Nephron (organoid): ENCODE data around the gene NTPCR.
"Not testable (repeated sequence)": the region's sequence is repeated elsewhere in the genome, so short reads cannot be mapped to it uniquely, and the experiment has no call there.

Experiments used
- H3K27ac Mint-ChIP-seq, 3 experiments: 2 replicates each; pipeline ENCODE4 v1.8.0; 2020; ENCODE audit warnings: mixed read lengths in 3 of 3, mild to moderate bottlenecking in 2 of 3, moderate library complexity in 1 of 3
- H3K27me3 Mint-ChIP-seq: 2 replicates; pipeline ENCODE4 v1.8.0; 2021; ENCODE audit warnings: low read depth, mild to moderate bottlenecking, moderate library complexity, mixed read lengths
- H3K36me3 Mint-ChIP-seq: 2 replicates; pipeline ENCODE4 v1.8.0; 2020; ENCODE audit warnings: low read depth, mixed read lengths
- H3K4me1 Mint-ChIP-seq: 2 replicates; pipeline ENCODE4 v1.8.0; 2020; ENCODE audit warnings: mixed read lengths
- H3K4me3 Mint-ChIP-seq, 3 experiments: 2 replicates each; pipeline ENCODE4 v1.8.0; 2020; ENCODE audit warnings: mild to moderate bottlenecking in 3 of 3, mixed read lengths in 3 of 3, moderate library complexity in 2 of 3
- H3K9me3 Mint-ChIP-seq: 2 replicates; pipeline ENCODE4 v1.8.0; 2020; ENCODE audit warnings: mixed read lengths
- CTCF ChIP-seq, 3 experiments: fragments of 200-600 bp; sonication (generic); IDR thresholded peaks; one replicate each; pipeline ENCODE4 v1.5.0; 2021; ENCODE audit warnings: antibody characterized with exemption in 3 of 3; ENCODE audit not compliant: unreplicated experiment in 3 of 3

Gene NTPCR

GRCh38 chr1:232995189-232995588, 44.8 kb downstream of the NTPCR start:
- TF ChIP-seq CTCF (IDR thresholded peaks at IDR 0.05; ENCODE audit: unreplicated experiment in 3 of 3) = no peak
- no peak overlapping the region for H3K4me3 Mint-ChIP-seq
- H3K9me3 Mint-ChIP-seq = peaks cover 23% of the 10 kb centered on the region
- H3K27ac Mint-ChIP-seq = no peak overlapping the region
- H3K36me3 Mint-ChIP-seq = peaks cover 75% of the 10 kb centered on the region
- H3K27me3 Mint-ChIP-seq = peaks cover 5% of the 10 kb centered on the region
- peaks cover 14% of the 10 kb centered on the region for H3K4me1 Mint-ChIP-seq

- Mint-ChIP-seq H3K27me3 (peaks cover 5% of the 10 kb centered on the region), H3K9me3 (peaks cover 23% of the 10 kb centered on the region), H3K4me3 (no peak overlapping the region), H3K36me3 (peaks cover 82% of the 10 kb centered on the region), H3K27ac (no peak overlapping the region), H3K4me1 (peaks cover 14% of the 10 kb centered on the region)
- TF ChIP-seq CTCF (IDR thresholded peaks at IDR 0.05; ENCODE audit: unreplicated experiment in 3 of 3) = no peak
These were observed 45.7 kb downstream of the NTPCR start for GRCh38 chr1:232996143-232996542.

- H3K4me1 Mint-ChIP-seq = peaks cover 14% of the 10 kb centered on the region
- no peak overlapping the region for H3K27ac Mint-ChIP-seq
- no peak for TF ChIP-seq CTCF (IDR thresholded peaks at IDR 0.05; ENCODE audit: unreplicated experiment in 3 of 3)
- peaks cover 70% of the 10 kb centered on the region for H3K36me3 Mint-ChIP-seq
- H3K9me3 Mint-ChIP-seq = peaks cover 18% of the 10 kb centered on the region
- no peaks in the 10 kb centered on the region for H3K27me3 Mint-ChIP-seq
- no peak overlapping the region for H3K4me3 Mint-ChIP-seq
These were observed 47.7 kb downstream of the NTPCR start for GRCh38 chr1:232998138-232998537.

GRCh38 chr1:232998646-232999045, 48.2 kb downstream of the NTPCR start:
- H3K27me3 Mint-ChIP-seq = no peaks in the 10 kb centered on the region
- peaks cover 15% of the 10 kb centered on the region for H3K9me3 Mint-ChIP-seq
- H3K4me1 Mint-ChIP-seq = peaks cover 14% of the 10 kb centered on the region
- peaks cover 65% of the 10 kb centered on the region for H3K36me3 Mint-ChIP-seq
- TF ChIP-seq CTCF (IDR thresholded peaks at IDR 0.05; ENCODE audit: unreplicated experiment in 3 of 3) = no peak
- no peak overlapping the region for H3K4me3 Mint-ChIP-seq
- no peak overlapping the region for H3K27ac Mint-ChIP-seq

- Mint-ChIP-seq H3K36me3 (peaks cover 50% of the 10 kb centered on the region), H3K27ac (no peak overlapping the region), H3K4me3 (no peak overlapping the region), H3K9me3 (peaks cover 8% of the 10 kb centered on the region), H3K4me1 (peaks cover 9% of the 10 kb centered on the region), H3K27me3 (peaks cover 3% of the 10 kb centered on the region)
- TF ChIP-seq CTCF (IDR thresholded peaks at IDR 0.05; ENCODE audit: unreplicated experiment in 3 of 3) = no peak
These were observed 49.7 kb downstream of the NTPCR start for GRCh38 chr1:232999956-233000625.

- H3K4me3 Mint-ChIP-seq, H3K9me3 Mint-ChIP-seq, H3K27ac Mint-ChIP-seq, H3K4me1 Mint-ChIP-seq, H3K27me3 Mint-ChIP-seq: not testable (repeated sequence)
- peaks cover 26% of the 10 kb centered on the region for H3K36me3 Mint-ChIP-seq
These were observed 53.2 kb downstream of the NTPCR start for GRCh38 chr1:233003638-233004037.
